Myocyte (in vitro differentiated cells): Measurements from ENCODE around the gene FAF1. TPM values are rescaled to one million over a fixed set of nuclear protein-coding genes. Genes with fewer than 3 reads are reported as not detected.

ENCODE experiments used
- DNase-seq: peaks from one replicate; pipeline ENCODE4 v3.0.0-alpha.2; 2012; ENCODE audit warnings: low read depth
- total RNA-seq: library from RNA; depleted of rRNA; stranded (reverse); fragments of >200 nt; gene quantifications from 2 replicates; pipeline ENCODE4 v1.2.3, GENCODE V29; 2014

The FAF1 gene
- total RNA-seq, 1 donor from 2014 or later, result 60.2 TPM

- no peak for DNase-seq
Measured at GRCh38 chr1:50436489-50436888, 523.6 kb downstream of the FAF1 start.

GRCh38 chr1:50430010-50430405 lies 530.1 kb downstream of the FAF1 start:
- DNase-seq, result no peak

GRCh38 chr1:50427818-50428779 lies 532.0 kb downstream of the FAF1 start:
- DNase-seq, result no peak

- DNase-seq, result no peak
Measured at GRCh38 chr1:50427086-50427817, 532.8 kb downstream of the FAF1 start.

- no peak for DNase-seq
Measured at GRCh38 chr1:50426702-50427085, 533.4 kb downstream of the FAF1 start.

- DNase-seq, result no peak
Measured at GRCh38 chr1:50426108-50426700, 533.9 kb downstream of the FAF1 start.

- DNase-seq, result no peak
Measured at GRCh38 chr1:50425376-50426107, 534.5 kb downstream of the FAF1 start.

- no peak for DNase-seq
Measured at GRCh38 chr1:50424884-50425375, 535.1 kb downstream of the FAF1 start.

- DNase-seq, result no peak
Measured at GRCh38 chr1:50424045-50424883, 535.8 kb downstream of the FAF1 start.

- no peak for DNase-seq
Measured at GRCh38 chr1:50423670-50424000, 536.4 kb downstream of the FAF1 start.

- DNase-seq, result peak; percentile 38
Measured at GRCh38 chr1:50422946-50423669, 537.0 kb downstream of the FAF1 start, which contains the start of gene DMRTA2. TSS of gene DMRTA2 (minus strand) at chr1:50423443. CDS start at chr1:50421536, 1,907 bp downstream.

- no peak for DNase-seq
Measured at GRCh38 chr1:50422675-50422945, 537.5 kb downstream of the FAF1 start.

GRCh38 chr1:50421768-50422674 lies 538.0 kb downstream of the FAF1 start:
- no peak for DNase-seq

GRCh38 chr1:50421366-50421748 lies 538.7 kb downstream of the FAF1 start:
- no peak for DNase-seq

- no peak for DNase-seq
Measured at GRCh38 chr1:50420689-50421365, 539.2 kb downstream of the FAF1 start.

- no peak for DNase-seq
Measured at GRCh38 chr1:50419907-50420677, 540.0 kb downstream of the FAF1 start.

- DNase-seq, result no peak
Measured at GRCh38 chr1:50419192-50419906, 540.7 kb downstream of the FAF1 start.
